K562 (cell line): Measurements from ENCODE around the gene GLB1L. TPM values are rescaled to one million over a fixed set of nuclear protein-coding genes. Genes with fewer than 3 reads are reported as not detected.

Source experiments
- ATAC-seq: fragments of 200-7000 bp; cut with Tn5 transposase; 3 replicates; pipeline ENCODE4 v1.9.1; 2020; ENCODE audit warnings: moderate library complexity
- BruUV-seq: library from RNA; stranded (reverse); fragments of 400-500 nt; replicated peaks from 2 replicates; lab custom pipeline; 2021; lab: Mats Ljungman, UMichigan
- CTCF ChIA-PET: fragments of 300-600 bp; formaldehyde crosslinking; extraction: SDS; loops from one replicate; lab custom pipeline; 2021; ENCODE audit warnings: low intra/inter-chr PET ratio; lab: Yijun Ruan, JAX
- POLR2A ChIA-PET: fragments of 300-600, 350-650 bp; sonication (Branson Sonifier 250); formaldehyde crosslinking; extraction: SDS; loops from one replicate; lab custom pipeline; 2021; ENCODE audit warnings: antibody characterized with exemption, inconsistent platforms; lab: Yijun Ruan, JAX
- DNase-seq, 4 experiments: peaks; one replicate each; pipeline versions ENCODE4 v3.0.0 to v3.0.0-alpha.2; 2011 to 2018; ENCODE audit warnings: low spot score in 3 of 4, mixed read lengths in 3 of 4; ENCODE audit errors: extremely low read depth in 1 of 4
- FAIRE-seq: peaks from 2 replicates; lab custom pipeline; 2011; peaks lifted over from hg19 to GRCh38; lab: Jason Lieb, UNC
- H2AFZ ChIP-seq: 2 replicates; pipeline ENCODE4 v1.6.0; 2011; ENCODE audit warnings: low read depth, low read length, control low read depth, inconsistent platforms
- H3K27ac ChIP-seq: fragments of 200-600 bp; 3 replicates; pipeline ENCODE4 v1.8.0; 2011; ENCODE audit warnings: low read depth, mild to moderate bottlenecking, control low read depth, inconsistent platforms, low read length, moderate library complexity, mixed read lengths; ENCODE audit errors: extremely low read depth
- H3K27me3 ChIP-seq, 2 experiments: fragments of 300-600 bp in 1 of 2; 2 replicates in 1 of 2; 3 replicates in 1 of 2; pipeline versions ENCODE4 v1.6.0 to v1.8.0; 2011; ENCODE audit warnings: inconsistent platforms in 2 of 2, low read length in 2 of 2, mild to moderate bottlenecking in 1 of 2, mixed read lengths in 1 of 2, moderate library complexity in 1 of 2; ENCODE audit not compliant: control insufficient read depth in 2 of 2, insufficient read depth in 2 of 2
- H3K36me3 ChIP-seq: fragments of 300-600 bp; 3 replicates; pipeline ENCODE4 v1.8.0; 2011; ENCODE audit warnings: mild to moderate bottlenecking, low read length, inconsistent platforms; ENCODE audit not compliant: control insufficient read depth, insufficient read depth
- H3K4me1 ChIP-seq, 2 experiments: fragments of 200-600 bp in 1 of 2; replicated peaks in 1 of 2; 2 replicates in 1 of 2; 3 replicates in 1 of 2; pipeline versions ENCODE4 v1.5.1 to v1.8.0; 2011; ENCODE audit warnings: inconsistent platforms in 2 of 2, low read length in 2 of 2, mild to moderate bottlenecking in 1 of 2, mixed read lengths in 1 of 2, moderate library complexity in 1 of 2; ENCODE audit not compliant: control insufficient read depth in 2 of 2, insufficient read depth in 2 of 2
- H3K4me2 ChIP-seq: 2 replicates; pipeline ENCODE4 v1.6.1; 2011; ENCODE audit warnings: low read length, control low read depth, inconsistent platforms, mixed read lengths; ENCODE audit not compliant: insufficient read depth
- H3K4me3 ChIP-seq: fragments of 200-600 bp; sonication (generic), shearing (Covaris generic); 2 replicates; pipeline ENCODE4 v1.5.1; 2016; ENCODE audit warnings: control low read depth, inconsistent platforms
- H3K79me2 ChIP-seq: fragments of 200-600 bp; 3 replicates; pipeline ENCODE4 v1.8.0; 2011; ENCODE audit warnings: low read length, inconsistent platforms; ENCODE audit not compliant: control insufficient read depth, insufficient read depth
- H3K9ac ChIP-seq, 2 experiments: 2 replicates each; pipeline versions ENCODE4 v1.6.0 to v1.6.1; 2011; ENCODE audit warnings: low read depth in 2 of 2, low read length in 2 of 2, control low read depth in 1 of 2, inconsistent platforms in 1 of 2, mild to moderate bottlenecking in 1 of 2, mixed read lengths in 1 of 2; ENCODE audit not compliant: insufficient read depth in 1 of 2
- H3K9me1 ChIP-seq: one replicate; pipeline ENCODE4 v1.6.0; 2011; ENCODE audit warnings: inconsistent platforms, mild to moderate bottlenecking, low read length, moderate library complexity; ENCODE audit not compliant: control insufficient read depth, insufficient read depth
- H3K9me3 ChIP-seq: replicated peaks from 2 replicates; pipeline ENCODE4 v1.5.1; 2011; ENCODE audit warnings: low read depth, low read length, inconsistent platforms; ENCODE audit not compliant: control insufficient read depth, insufficient read depth
- H4K20me1 ChIP-seq: replicated peaks from 2 replicates; pipeline ENCODE4 v1.6.1; 2011; ENCODE audit warnings: low read length, inconsistent platforms, mixed read lengths; ENCODE audit not compliant: control insufficient read depth, insufficient read depth
- ARID3A ChIP-seq: IDR thresholded peaks from 2 replicates; pipeline ENCODE4 v1.6.1; 2012; ENCODE audit warnings: low read depth, low read length, improper control_type of control experiment, borderline replicate concordance
- GTF2E2 ChIP-seq: fragments of 200-800 bp; sonication (Bioruptor generic); IDR thresholded peaks from 2 replicates; pipeline ENCODE4 v1.6.1; 2016; ENCODE audit warnings: missing genetic modification characterization, missing compliant biosample characterization
- JUND ChIP-seq, 2 experiments: IDR thresholded peaks; 2 replicates in 1 of 2; 3 replicates in 1 of 2; pipeline ENCODE4 v1.6.1; 2011; ENCODE audit warnings: borderline replicate concordance in 2 of 2, low read depth in 2 of 2, low read length in 2 of 2, improper control_type of control experiment in 1 of 2, missing biosample characterization in 1 of 2, missing genetic modification characterization in 1 of 2, missing genetic modification reagents in 1 of 2
- KLF10 ChIP-seq: fragments of 250-450 bp; sonication (Bioruptor Pico); IDR thresholded peaks from 2 replicates; pipeline ENCODE4 v1.6.1; 2021; ENCODE audit warnings: matching md5 sums
- MXI1 ChIP-seq: IDR thresholded peaks from 2 replicates; pipeline ENCODE4 v1.6.1; 2011; ENCODE audit warnings: low read depth, mild to moderate bottlenecking, improper control_type of control experiment, low read length
- POLR2G ChIP-seq: fragments of 200-400 bp; formaldehyde crosslinking; IDR thresholded peaks from 2 replicates; pipeline ENCODE4 v1.6.1; 2017; ENCODE audit warnings: low read depth, mild to moderate bottlenecking, antibody characterized with exemption, low read length, moderate library complexity
- RAD21 ChIP-seq, 2 experiments: fragments of 250-450 bp in 1 of 2; fragments of 450-650 bp in 1 of 2; sonication (Bioruptor Pico) in 1 of 2; formaldehyde crosslinking in 1 of 2; IDR thresholded peaks in 1 of 2; conservative IDR thresholded peaks in 1 of 2; 2 replicates each; pipeline versions ENCODE4 v1.4.0 to v1.8.0; 2020 to 2022; ENCODE audit warnings: mild to moderate bottlenecking in 2 of 2, moderate library complexity in 1 of 2
- RBM22 ChIP-seq: fragments of 200-400 bp; formaldehyde crosslinking; IDR thresholded peaks from 2 replicates; pipeline ENCODE4 v1.6.1; 2018; ENCODE audit warnings: low read length, low read depth; ENCODE audit not compliant: poor library complexity, severe bottlenecking
- SETDB1 ChIP-seq: IDR thresholded peaks from one replicate; pipeline ENCODE4 v1.6.1; 2012; ENCODE audit warnings: low read length, control low read depth, inconsistent platforms
- SMAD3 ChIP-seq: fragments of 450-650 bp; formaldehyde crosslinking; conservative IDR thresholded peaks from 2 replicates; pipeline ENCODE4 v1.4.0; 2020; ENCODE audit warnings: mild to moderate bottlenecking
- STAG1 ChIP-seq: sonication (generic); formaldehyde crosslinking; IDR thresholded peaks from 2 replicates; pipeline ENCODE4 v1.5.0; 2020; ENCODE audit warnings: missing genetic modification reagents, borderline replicate concordance
- STAT5B ChIP-seq: fragments of 250-450 bp; sonication (Bioruptor Pico); IDR thresholded peaks from 2 replicates; pipeline ENCODE4 v1.8.0; 2021; ENCODE audit warnings: mild to moderate bottlenecking, inconsistent platforms
- TEAD4 ChIP-seq, 2 experiments: sonication (generic) in 1 of 2; formaldehyde crosslinking in 1 of 2; IDR thresholded peaks; 2 replicates each; pipeline versions ENCODE4 v1.6.1 to v1.8.0; 2012 to 2022; ENCODE audit warnings: borderline replicate concordance in 1 of 2, inconsistent platforms in 1 of 2, low read length in 1 of 2, mild to moderate bottlenecking in 1 of 2, missing genetic modification reagents in 1 of 2
- ZKSCAN8 ChIP-seq: fragments of 200-800 bp; sonication (Bioruptor generic); IDR thresholded peaks from 2 replicates; pipeline ENCODE4 v1.6.1; 2016; ENCODE audit warnings: missing genetic modification characterization, missing compliant biosample characterization
- WGBS: fragments of 100-300 bp; shearing (Covaris generic); methylation state at CpG from one replicate; pipeline ENCODE4 v1.1.6; 2016; ENCODE audit warnings: low coverage, mixed read lengths; ENCODE audit not compliant: insufficient coverage; ENCODE audit errors: missing lambda C conversion rate; 5-methylcytosine and 5-hydroxymethylcytosine counted together
- in situ Hi-C: fragments of 300-500 bp; cut with MboI; formaldehyde crosslinking; loops from 4 replicates; pipeline ENCODE4 v1.15.0; 2018; ENCODE audit warnings: inconsistent platforms, mixed read lengths
- intact Hi-C: fragments of 100-400 bp; cut with micrococcal nuclease; formaldehyde crosslinking; loops from 2 replicates; pipeline ENCODE4 v1.14.2; 2022
- polyA plus RNA-seq, 8 experiments: library from polyadenylated mRNA; depleted of rRNA in 4 of 8; stranded (reverse) in 5 of 8; unstranded in 3 of 8; fragments of >200 nt; fragmentation: Nextera tagmentation in 2 of 8; fragmentation: Illumina TruSeq in 1 of 8; extraction: Ambion mirVana in 2 of 8; extraction: Trizol in 1 of 8; gene quantifications; 2 replicates each; pipeline versions ENCODE4 v1.2.1 to v1.2.3, GENCODE V29; 2011 to 2014; ENCODE audit warnings: inconsistent platforms in 1 of 8, missing spikeins in 1 of 8
- total RNA-seq, 7 experiments: library from RNA; depleted of rRNA in 6 of 7; stranded (reverse); fragments of >200 nt in 6 of 7; fragmentation: Illumina TruSeq in 2 of 7; extraction: Trizol in 2 of 7; gene quantifications; 2 replicates each; pipeline versions ENCODE4 v1.2.1 to v1.2.3, GENCODE V29; 2011 to 2021; ENCODE audit warnings: low replicate concordance in 1 of 7
- TF ChIP-seq, protein P1 (sequence below): sonication (generic); formaldehyde crosslinking; IDR thresholded peaks from 2 replicates; pipeline ENCODE4 v1.8.0; 2023; ENCODE audit warnings: mild to moderate bottlenecking, missing genetic modification reagents

GLB1L gene
- total and polyA plus RNA-seq, 9 of the 15 experiments (the other 6 are each of a cell fraction or from before 2014, with no cell fraction given) = 0.42 to 2.9 (median 2.5) TPM

DNA sequence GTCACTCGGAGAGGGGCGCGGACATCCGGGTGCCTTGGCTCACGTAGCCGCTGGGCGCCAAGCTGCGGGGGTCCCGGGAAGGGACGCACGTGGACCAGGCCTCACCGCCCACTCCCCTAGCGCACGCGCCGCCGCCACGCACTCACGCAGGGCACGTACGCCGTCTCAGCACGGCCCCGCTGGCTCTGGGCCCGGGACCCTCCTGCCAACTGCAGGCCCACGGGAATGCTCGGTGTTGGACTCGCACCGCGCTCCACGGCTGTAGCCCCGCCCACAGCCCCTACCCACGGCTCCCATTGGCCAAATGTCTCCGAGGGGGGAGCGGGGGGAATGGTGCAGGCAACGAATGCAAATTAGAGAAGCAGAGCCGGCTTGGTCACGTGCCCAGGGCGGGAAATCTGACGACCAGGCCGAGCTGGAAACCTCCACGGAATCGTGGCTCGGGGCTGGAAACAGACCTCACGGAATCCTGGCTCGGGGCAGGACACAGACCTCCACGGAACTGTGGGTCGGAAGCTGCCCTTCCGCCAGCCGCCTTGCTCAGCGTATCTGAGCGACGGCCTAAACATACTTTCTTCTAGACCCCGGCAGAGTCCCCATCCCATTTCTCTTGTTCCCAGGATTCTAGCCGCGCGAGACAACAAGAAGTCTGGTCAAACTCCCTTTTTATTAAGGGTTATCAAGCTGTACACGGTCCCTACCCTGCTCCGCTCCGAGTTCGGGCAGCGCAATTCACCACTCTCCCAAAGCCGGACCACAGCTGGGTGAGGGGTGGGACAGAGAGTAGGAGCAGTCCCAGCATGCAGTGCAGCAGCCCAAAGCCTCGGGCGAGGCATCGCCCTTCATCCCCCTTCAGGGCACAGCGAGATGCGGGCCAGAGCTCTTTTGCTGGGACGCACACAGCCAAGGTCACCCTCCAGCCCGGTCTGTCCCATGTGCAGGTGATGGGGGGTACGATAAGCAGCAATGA, 26.2 kb downstream of the GLB1L start, which contains the start of gene ABCB6:
TSS of gene ABCB6 (minus strand) at position 227 of the 970 bp plus-strand sequence. CDS start 285 bp downstream, outside the sequence.
- peaks cover 73% of the 10 kb centered on the region for H3K36me3 ChIP-seq
- intact Hi-C loops = loop anchor here (1.0 to 2.0 kb wide), 4 partner anchors 10 to 60 kb away; partner anchors contain the start of genes ANKZF1, ATG9A, DNAJB2 and NHEJ1
- no TSS peak for BruUV-seq
- TF ChIP-seq, protein P1, sequence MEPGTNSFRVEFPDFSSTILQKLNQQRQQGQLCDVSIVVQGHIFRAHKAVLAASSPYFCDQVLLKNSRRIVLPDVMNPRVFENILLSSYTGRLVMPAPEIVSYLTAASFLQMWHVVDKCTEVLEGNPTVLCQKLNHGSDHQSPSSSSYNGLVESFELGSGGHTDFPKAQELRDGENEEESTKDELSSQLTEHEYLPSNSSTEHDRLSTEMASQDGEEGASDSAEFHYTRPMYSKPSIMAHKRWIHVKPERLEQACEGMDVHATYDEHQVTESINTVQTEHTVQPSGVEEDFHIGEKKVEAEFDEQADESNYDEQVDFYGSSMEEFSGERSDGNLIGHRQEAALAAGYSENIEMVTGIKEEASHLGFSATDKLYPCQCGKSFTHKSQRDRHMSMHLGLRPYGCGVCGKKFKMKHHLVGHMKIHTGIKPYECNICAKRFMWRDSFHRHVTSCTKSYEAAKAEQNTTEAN = no peak
- TF ChIP-seq ZKSCAN8 (CRISPR knock-in tag) = no peak
- TF ChIP-seq RBM22 = no peak
- TF ChIP-seq SMAD3 (CRISPR knock-in tag) = no peak
- TF ChIP-seq KLF10 = no peak
- 0 out of 2 replicates have a peak, but pooled peaks have one; percentile 16 for TF ChIP-seq MXI1
- TF ChIP-seq GTF2E2 (tag) = no peak
- TF ChIP-seq POLR2G = peak; percentile 89
- TF ChIP-seq JUND (IDR thresholded peaks at IDR 0.05; ENCODE audit: borderline replicate concordance, low read depth, low read length) = peak; percentile 26; the same call in 1 of the 2 replicates
- no peak; the same call in 2 of the 3 replicates for TF ChIP-seq JUND (tag; IDR thresholded peaks at IDR 0.05; ENCODE audit: borderline replicate concordance, low read depth, low read length)
- no peak for TF ChIP-seq ARID3A
- no peak for TF ChIP-seq RAD21 (CRISPR knock-in tag; conservative IDR thresholded peaks at IDR 0.05 in 1 of 2, IDR thresholded peaks at IDR 0.05 in 1 of 2)
- TF ChIP-seq STAG1 (CRISPR knock-in tag) = no peak
- no peak for TF ChIP-seq SETDB1
- no peak for TF ChIP-seq STAT5B (CRISPR knock-in tag)
- TF ChIP-seq TEAD4 (IDR thresholded peaks at IDR 0.05; ENCODE audit: low read length) = no peak
- TF ChIP-seq TEAD4 (CRISPR knock-in tag; IDR thresholded peaks at IDR 0.05; ENCODE audit: borderline replicate concordance) = no peak

More for the DNA sequence above, 26.2 kb downstream of the GLB1L start, which contains the start of gene ABCB6:
- POLR2A ChIA-PET = interaction anchor here (0.6 to 2.2 kb wide), 10 partner anchors 8 to 231 kb away, joined by 3 to 12 read pairs (median 6); partner anchors contain the start of genes ANKZF1, ATG9A, CNPPD1 and DNAJB2
- CTCF ChIA-PET = no interaction called here
- peak within 1 kb of the TSS; percentile 75 for H2AFZ ChIP-seq
- H3K9me3 ChIP-seq = no peaks in the 10 kb centered on the region
- H3K27me3 ChIP-seq = no peaks in the 10 kb centered on the region
- peak within 1 kb of the TSS; percentile 92 for H3K4me2 ChIP-seq
- FAIRE-seq (peak; percentile 94), DNase-seq (peak; percentile 82 to 95 (median 90)), ATAC-seq (peak; percentile 91)
- peaks cover 13 to 53% of the 10 kb centered on the region in 2 experiments; a peak in 4 of 5 replicates for H3K4me1 ChIP-seq
- 0 out of 2 replicates have a peak, but pooled peaks cover 2% of the 10 kb centered on the region for H4K20me1 ChIP-seq
- peak within 1 kb of the TSS; percentile 89 for H3K27ac ChIP-seq
- WGBS = 28% methylated on average over 41 of the region's 71 CpGs
- in situ Hi-C loops = no loop called here
- peaks cover 27% of the 10 kb centered on the region for H3K79me2 ChIP-seq
- H3K4me3 ChIP-seq = peak within 1 kb of the TSS; percentile 58
- peak within 1 kb of the TSS; percentile 73 to 89 for H3K9ac ChIP-seq
- no peaks in the 10 kb centered on the region for H3K9me1 ChIP-seq
